ENCODE measurements around the gene DONSON.

The DONSON gene

GRCh38 chr21:33542640-33543504 lies 45.6 kb downstream of the DONSON start, which contains the start of gene SON:
Gene SON (plus strand): TSS chr21:33543038. CDS start chr21:33543093, 55 bp downstream.
- no peaks in the 10 kb centered on the region for H3K9me3 ChIP-seq (ENCODE audit: low read length)
- H3K36me3 ChIP-seq (ENCODE audit: insufficient read depth, low read length): peaks cover 25% of the 10 kb centered on the region
- no peaks in the 10 kb centered on the region for H3K27me3 ChIP-seq (ENCODE audit: insufficient read depth, low read length)
- peaks cover 25% of the 10 kb centered on the region for H3K4me1 ChIP-seq (ENCODE audit: insufficient read depth, low read length)
- H3K4me3 ChIP-seq (ENCODE audit: low read length): peak within 1 kb of the TSS; percentile 86
- H2AFZ ChIP-seq (ENCODE audit: low read depth, low read length): peak within 1 kb of the TSS; percentile 57

DNA sequence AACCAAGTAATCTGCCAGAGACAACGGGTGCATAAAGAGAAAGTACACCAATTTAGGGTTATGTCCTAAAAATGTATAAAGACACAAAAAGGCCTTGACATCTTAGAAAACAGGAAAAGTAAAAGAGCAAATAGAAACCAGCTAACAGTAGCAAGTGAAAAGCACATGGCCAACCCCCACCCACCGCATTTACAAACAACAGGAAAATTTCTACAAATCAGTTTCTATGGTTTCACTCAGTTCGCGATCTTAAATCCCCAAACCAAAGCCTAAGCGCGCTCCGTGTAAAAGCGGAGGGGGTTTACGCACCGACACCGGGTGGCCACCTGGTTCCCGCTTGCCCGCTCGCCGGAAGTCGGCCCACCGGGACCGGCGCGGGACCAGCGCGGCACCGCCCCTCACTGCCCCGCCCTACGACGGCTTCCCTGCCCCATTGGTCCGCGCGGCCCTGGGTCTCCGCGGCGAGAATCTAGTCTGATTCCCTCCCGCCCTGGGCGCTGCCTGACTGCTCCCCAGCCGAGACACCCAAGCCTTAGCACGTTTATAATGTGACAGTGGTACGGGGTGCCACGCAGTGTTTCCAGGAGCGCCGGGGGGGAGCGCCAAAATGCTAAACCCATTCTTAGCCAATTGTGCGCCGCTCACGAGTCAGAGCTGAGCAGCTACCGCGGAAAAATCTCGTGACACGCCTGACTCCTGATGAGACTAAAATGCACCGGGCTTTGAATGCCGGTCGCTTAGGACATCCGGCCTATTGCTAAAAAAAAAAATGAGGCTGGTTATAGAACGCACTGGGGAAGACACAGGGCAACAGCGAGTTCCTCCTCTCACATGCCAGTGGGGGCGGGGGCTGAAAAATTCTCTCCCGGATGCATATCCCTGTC lies 46.5 kb downstream of the DONSON start, which contains the start of gene GART:
Gene GART (minus strand): TSS at position 362 of the 884 bp plus-strand sequence. CDS start 2,802 bp downstream, outside the sequence.
- H3K4me3 ChIP-seq (ENCODE audit: low read length): peak within 1 kb of the TSS; percentile 86
- H3K27me3 ChIP-seq (ENCODE audit: insufficient read depth, low read length): no peaks in the 10 kb centered on the region
- H2AFZ ChIP-seq (ENCODE audit: low read depth, low read length): peak within 1 kb of the TSS; percentile 57
- no peaks in the 10 kb centered on the region for H3K9me3 ChIP-seq (ENCODE audit: low read length)
- peaks cover 25% of the 10 kb centered on the region for H3K4me1 ChIP-seq (ENCODE audit: insufficient read depth, low read length)
- peaks cover 28% of the 10 kb centered on the region for H3K36me3 ChIP-seq (ENCODE audit: insufficient read depth, low read length)

- Histone ChIP-seq H3K36me3 (ENCODE audit: insufficient read depth, low read length) (peaks cover 31% of the 10 kb centered on the region), H3K9me3 (ENCODE audit: low read length) (no peaks in the 10 kb centered on the region), H3K4me3 (ENCODE audit: low read length) (peak overlapping the region; percentile 86), H2AFZ (ENCODE audit: low read depth, low read length) (peak overlapping the region; percentile 57), H3K4me1 (ENCODE audit: insufficient read depth, low read length) (peaks cover 25% of the 10 kb centered on the region), H3K27me3 (ENCODE audit: insufficient read depth, low read length) (no peaks in the 10 kb centered on the region)
Observed at GRCh38 chr21:33541105-33541711, 47.3 kb downstream of the DONSON start.

GRCh38 chr21:33540711-33541104 lies 47.8 kb downstream of the DONSON start:
- Histone ChIP-seq H3K4me1 (ENCODE audit: insufficient read depth, low read length) (peaks cover 22% of the 10 kb centered on the region), H3K4me3 (ENCODE audit: low read length) (peak overlapping the region; percentile 86), H2AFZ (ENCODE audit: low read depth, low read length) (no peak overlapping the region), H3K9me3 (ENCODE audit: low read length) (no peaks in the 10 kb centered on the region), H3K36me3 (ENCODE audit: insufficient read depth, low read length) (peaks cover 36% of the 10 kb centered on the region), H3K27me3 (ENCODE audit: insufficient read depth, low read length) (no peaks in the 10 kb centered on the region)

- Histone ChIP-seq H3K9me3 (ENCODE audit: low read length) (no peaks in the 10 kb centered on the region), H2AFZ (ENCODE audit: low read depth, low read length) (no peak overlapping the region), H3K27me3 (ENCODE audit: insufficient read depth, low read length) (no peaks in the 10 kb centered on the region), H3K36me3 (ENCODE audit: insufficient read depth, low read length) (peaks cover 47% of the 10 kb centered on the region), H3K4me3 (ENCODE audit: low read length) (no peak overlapping the region), H3K4me1 (ENCODE audit: insufficient read depth, low read length) (peaks cover 12% of the 10 kb centered on the region)
Observed at GRCh38 chr21:33539616-33540015, 48.9 kb downstream of the DONSON start.

DNA sequence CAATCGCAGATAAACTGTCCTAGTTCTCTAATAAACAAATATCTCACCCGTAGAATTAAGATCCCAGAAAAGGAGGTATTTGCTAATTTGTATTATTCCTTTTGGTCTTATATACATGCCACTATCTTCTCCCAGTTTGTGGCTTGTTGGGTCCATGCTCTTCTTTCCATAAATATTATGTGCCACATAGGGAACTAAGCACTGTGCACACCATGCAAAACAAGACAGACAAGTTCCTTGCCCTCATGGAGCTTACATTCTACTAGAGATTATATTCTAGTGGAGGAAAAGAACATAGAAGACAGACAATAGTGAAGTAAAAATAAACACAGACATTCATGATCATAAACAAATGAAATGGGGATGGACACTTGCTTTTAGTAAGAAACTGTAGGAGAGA lies 51.3 kb downstream of the DONSON start:
- no peak overlapping the region for H3K4me3 ChIP-seq (ENCODE audit: low read length)
- no peaks in the 10 kb centered on the region for H3K9me3 ChIP-seq (ENCODE audit: low read length)
- no peaks in the 10 kb centered on the region for H3K27me3 ChIP-seq (ENCODE audit: insufficient read depth, low read length)
- peaks cover 67% of the 10 kb centered on the region for H3K36me3 ChIP-seq (ENCODE audit: insufficient read depth, low read length)
- H2AFZ ChIP-seq (ENCODE audit: low read depth, low read length): no peak overlapping the region
- peaks cover 6% of the 10 kb centered on the region for H3K4me1 ChIP-seq (ENCODE audit: insufficient read depth, low read length)

GRCh38 chr21:33531007-33531406 lies 57.5 kb downstream of the DONSON start:
- no peaks in the 10 kb centered on the region for H3K27me3 ChIP-seq (ENCODE audit: insufficient read depth, low read length)
- no peaks in the 10 kb centered on the region for H3K4me1 ChIP-seq (ENCODE audit: insufficient read depth, low read length)
- H2AFZ ChIP-seq (ENCODE audit: low read depth, low read length): no peak overlapping the region
- peaks cover 88% of the 10 kb centered on the region for H3K36me3 ChIP-seq (ENCODE audit: insufficient read depth, low read length)
- H3K4me3 ChIP-seq (ENCODE audit: low read length): no peak overlapping the region
- no peaks in the 10 kb centered on the region for H3K9me3 ChIP-seq (ENCODE audit: low read length)

Measured in neuron (in vitro differentiated cells).